SH-SY5Y (cell line): ENCODE results near the gene NRAP.

Experiments used
- GATA2 ChIP-seq: IDR thresholded peaks from 2 replicates; pipeline ENCODE4 v1.6.1; 2011; ENCODE audit warnings: mild to moderate bottlenecking, low read depth, low read length
- GATA3 ChIP-seq: IDR thresholded peaks from 2 replicates; pipeline ENCODE4 v1.6.1; 2011; ENCODE audit warnings: low read depth, mild to moderate bottlenecking, low read length, moderate library complexity

- no peak for TF ChIP-seq GATA3
- TF ChIP-seq GATA2 = no peak
Measured at GRCh38 chr10:113712755-113713639, 49.2 kb upstream of the NRAP start.
